ENCODE data around the gene ANKRD44.

- TF ChIP-seq CTCF (conservative IDR thresholded peaks at IDR 0.05; ENCODE audit: low read depth, low read length): no peak
- TF ChIP-seq EZH2phosphoT487 (IDR thresholded peaks at IDR 0.05; ENCODE audit: borderline replicate concordance, low read length): no peak
- TF ChIP-seq EZH2 (IDR thresholded peaks at IDR 0.05; ENCODE audit: low read length, unreplicated experiment): no peak
Measured at GRCh38 chr2:196966061-196966460, 344.5 kb downstream of the ANKRD44 start.

Data from PC-3 (cell line).